DMS79 treated with DMSO at 0.1 percent for 48 hours (cell line): ENCODE results near the gene GRAP2.
A peak's percentile ranks its signal among the peaks of the same experiment; 100 is the strongest.
"Not testable (repeated sequence)": the region's sequence is repeated elsewhere in the genome, so short reads cannot be mapped to it uniquely, and the experiment has no call there.

ENCODE experiments used
- DNase-seq: peaks from one replicate; lab custom pipeline; 2025; lab: John Stamatoyannopoulos, UW

GRAP2 gene

DNA sequence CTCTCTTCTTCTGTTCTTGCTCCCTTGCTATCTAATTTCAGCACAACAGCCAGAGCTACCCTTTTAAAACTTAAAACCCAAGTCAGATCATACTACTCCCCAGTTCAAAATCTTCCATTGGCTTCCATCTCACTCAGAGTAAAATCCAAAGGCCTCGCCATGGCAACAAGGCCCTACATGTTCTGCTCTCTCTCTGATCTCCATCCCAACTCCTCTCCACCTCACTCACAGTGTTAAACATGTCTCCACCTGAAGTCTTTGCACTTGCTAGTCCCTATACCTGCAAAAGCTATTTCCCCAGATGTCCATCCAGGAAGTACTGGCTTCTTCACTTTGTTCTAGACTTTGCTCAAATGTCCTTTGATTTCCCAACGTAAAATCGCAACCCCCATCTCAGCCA lies 3.0 kb upstream of the GRAP2 start:
- no peak for DNase-seq

GRCh38 chr22:39898997-39899396 lies 1.9 kb upstream of the GRAP2 start:
- DNase-seq, result no peak

DNA sequence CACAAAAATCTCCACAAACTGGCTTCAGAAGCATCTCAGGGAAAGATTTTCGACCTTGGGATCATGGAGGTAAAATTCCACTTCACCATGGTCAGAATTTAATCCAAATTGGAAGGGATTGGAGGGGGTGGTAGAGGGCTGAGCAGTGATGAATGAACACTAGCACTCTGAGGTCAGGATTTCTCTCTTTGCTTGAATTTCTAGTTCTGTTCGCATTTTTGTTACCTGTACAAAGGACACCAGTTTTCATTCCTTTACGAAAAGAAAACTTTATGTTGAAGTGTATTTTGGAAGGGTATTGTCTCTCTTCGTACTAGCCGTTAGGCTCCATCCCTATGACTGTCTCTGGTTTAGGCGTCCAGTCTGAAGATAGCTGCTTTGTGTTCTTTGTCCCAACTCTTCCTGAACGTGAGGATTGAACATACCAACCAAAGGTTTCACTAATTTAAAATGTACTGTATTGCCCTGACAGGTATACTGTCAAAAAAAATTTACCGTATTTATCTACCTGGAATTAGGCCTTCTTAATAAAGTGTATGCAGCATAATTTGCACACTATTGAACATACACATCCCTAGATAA lies 772 bp downstream of the GRAP2 start:
- DNase-seq, result no peak

DNA sequence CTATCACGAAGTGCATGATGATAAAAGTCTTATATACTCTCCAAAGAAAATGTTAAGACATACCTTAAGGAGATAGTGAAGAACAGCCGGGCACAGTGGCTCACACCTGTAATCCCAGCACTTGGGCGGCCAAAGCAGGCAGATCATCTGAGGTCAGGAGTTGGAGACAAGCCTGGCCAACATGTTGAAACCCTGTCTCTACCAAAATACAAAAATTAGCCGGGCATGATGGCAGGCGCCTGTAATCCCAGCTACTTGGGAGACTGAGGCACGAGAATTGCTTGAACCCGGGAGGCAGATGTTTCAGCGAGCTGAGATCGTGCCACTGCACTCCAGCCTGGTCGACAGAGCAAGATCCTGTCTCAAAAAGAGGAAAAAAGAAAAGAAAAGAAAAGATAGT lies 3.1 kb downstream of the GRAP2 start:
- not testable (repeated sequence) for DNase-seq

DNA sequence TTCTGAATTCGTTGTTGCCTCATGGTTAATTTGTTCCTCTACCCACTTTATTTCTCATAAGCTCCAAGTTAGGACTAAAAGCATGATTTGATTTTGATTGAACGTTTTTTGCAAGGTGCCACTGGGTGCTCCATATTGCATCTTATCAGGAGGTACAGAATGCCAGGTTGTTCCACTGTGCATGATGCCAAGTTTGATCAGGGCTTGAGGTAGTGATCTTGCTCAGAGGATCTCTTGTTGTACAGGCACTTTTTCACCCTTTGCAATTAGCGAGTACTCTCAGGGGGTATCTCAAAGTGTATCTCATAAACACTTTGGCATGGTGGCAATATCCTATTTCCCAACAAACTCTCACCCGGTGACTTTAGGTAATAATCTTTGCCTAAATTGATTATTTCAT lies 4.0 kb downstream of the GRAP2 start:
- no peak for DNase-seq

DNA sequence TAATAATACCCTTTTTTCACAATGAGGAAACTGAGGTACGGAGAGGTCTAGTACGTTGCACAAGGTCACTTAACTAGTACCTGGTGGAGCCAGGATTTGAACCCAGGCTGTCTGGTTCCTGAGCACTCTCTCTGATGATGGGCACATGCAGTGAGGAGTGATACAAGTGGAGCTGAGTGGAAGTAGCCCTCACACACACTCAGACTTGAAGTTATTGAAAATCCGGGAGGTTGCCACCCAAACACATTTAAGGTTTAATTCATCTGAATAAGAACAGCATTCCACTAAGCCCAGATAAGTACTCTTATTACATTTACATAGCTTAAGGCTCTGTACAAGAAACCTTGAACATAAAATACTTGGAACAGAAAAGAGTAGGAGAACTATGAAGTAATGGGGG lies 4.8 kb downstream of the GRAP2 start:
- DNase-seq, result peak; percentile 7

GRCh38 chr22:39906207-39906606 lies 5.3 kb downstream of the GRAP2 start:
- peak; percentile 21 for DNase-seq

GRCh38 chr22:39907047-39907446 lies 6.2 kb downstream of the GRAP2 start:
- no peak for DNase-seq

GRCh38 chr22:39907605-39908097 lies 6.8 kb downstream of the GRAP2 start:
- no peak for DNase-seq

- DNase-seq, result no peak
Measured at GRCh38 chr22:39908136-39908535, 7.3 kb downstream of the GRAP2 start.

GRCh38 chr22:39908737-39909136 lies 7.9 kb downstream of the GRAP2 start:
- no peak for DNase-seq

DNA sequence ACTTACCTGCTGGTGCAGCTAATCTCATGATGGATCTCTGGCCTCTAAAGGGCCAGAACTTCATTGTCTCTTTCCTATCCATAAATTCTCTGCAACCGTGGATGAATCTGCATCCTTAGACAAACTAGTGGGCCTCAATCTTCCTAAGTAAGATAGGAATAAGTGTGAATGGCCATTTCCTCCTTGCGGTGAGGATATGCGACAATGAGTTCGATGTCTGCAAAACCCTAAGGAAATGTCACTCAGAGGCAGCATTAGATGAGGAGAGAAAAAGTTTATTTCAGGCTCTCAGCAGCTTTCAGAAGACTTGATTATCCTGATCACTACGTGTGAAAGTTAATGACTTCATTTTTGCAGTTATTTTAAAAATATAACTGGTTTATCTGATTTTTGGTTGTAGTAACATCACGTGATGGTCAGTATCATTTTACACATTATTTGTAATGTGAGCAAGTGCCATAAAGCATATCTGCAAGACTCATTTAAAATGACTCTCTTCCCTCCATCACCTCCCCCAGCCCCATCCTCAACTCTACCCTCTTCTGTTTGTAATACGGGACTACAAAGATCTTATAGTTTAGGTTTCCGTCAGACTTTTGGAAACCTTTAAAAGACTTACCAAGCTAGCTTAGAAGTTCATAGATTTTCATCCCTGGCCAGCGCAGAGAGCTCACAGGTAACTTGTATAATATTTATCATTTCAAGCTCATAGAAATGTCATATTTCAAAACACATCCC lies 10.2 kb downstream of the GRAP2 start:
- DNase-seq, result no peak

GRCh38 chr22:39913321-39913720 lies 12.4 kb downstream of the GRAP2 start:
- DNase-seq, result no peak

DNA sequence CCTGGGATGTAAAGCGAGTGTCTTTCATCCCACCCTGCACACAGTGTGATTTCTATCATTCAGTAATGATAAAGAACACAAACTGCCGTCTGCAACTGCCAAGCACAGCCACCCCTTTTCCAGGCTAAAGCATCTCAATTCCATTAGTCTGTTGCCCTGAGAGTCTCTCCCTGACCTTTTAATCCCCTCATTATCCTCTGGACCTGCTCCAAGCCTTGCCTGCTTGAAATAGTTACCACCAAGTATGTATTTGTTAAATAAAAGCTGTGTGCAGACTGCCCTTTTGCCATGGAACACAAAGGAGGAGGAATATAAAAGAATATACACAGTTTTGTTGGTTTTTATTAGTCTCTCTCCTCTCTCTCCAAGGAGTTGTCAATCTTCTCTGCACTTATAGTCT lies 13.0 kb downstream of the GRAP2 start:
- peak; percentile 10 for DNase-seq

GRCh38 chr22:39914584-39914983 lies 13.7 kb downstream of the GRAP2 start:
- no peak for DNase-seq

- DNase-seq, result peak; percentile 40
Measured at GRCh38 chr22:39915295-39915726, 14.4 kb downstream of the GRAP2 start.

DNA sequence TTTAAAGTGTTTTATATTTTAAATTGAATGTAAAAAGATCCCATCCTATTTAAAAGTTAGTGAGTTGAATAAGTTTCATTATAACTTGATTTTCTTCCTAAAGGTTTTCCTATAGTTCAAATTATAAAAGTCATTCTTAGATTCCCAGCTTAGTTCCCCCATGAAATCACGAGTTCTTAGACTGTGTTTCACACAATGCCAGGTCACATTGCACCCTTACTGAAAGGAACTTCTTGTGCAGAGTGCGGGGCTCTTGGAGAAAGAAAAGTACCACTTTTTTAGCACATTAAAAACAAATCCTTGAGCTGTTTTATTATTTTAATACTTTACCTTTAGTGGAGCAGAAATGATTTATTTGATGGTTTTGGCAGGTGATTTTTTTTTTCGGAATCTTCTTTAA lies 15.6 kb downstream of the GRAP2 start:
- DNase-seq, result peak; percentile 51

GRCh38 chr22:39917197-39917643 lies 16.3 kb downstream of the GRAP2 start:
- peak; percentile 83 for DNase-seq

DNA sequence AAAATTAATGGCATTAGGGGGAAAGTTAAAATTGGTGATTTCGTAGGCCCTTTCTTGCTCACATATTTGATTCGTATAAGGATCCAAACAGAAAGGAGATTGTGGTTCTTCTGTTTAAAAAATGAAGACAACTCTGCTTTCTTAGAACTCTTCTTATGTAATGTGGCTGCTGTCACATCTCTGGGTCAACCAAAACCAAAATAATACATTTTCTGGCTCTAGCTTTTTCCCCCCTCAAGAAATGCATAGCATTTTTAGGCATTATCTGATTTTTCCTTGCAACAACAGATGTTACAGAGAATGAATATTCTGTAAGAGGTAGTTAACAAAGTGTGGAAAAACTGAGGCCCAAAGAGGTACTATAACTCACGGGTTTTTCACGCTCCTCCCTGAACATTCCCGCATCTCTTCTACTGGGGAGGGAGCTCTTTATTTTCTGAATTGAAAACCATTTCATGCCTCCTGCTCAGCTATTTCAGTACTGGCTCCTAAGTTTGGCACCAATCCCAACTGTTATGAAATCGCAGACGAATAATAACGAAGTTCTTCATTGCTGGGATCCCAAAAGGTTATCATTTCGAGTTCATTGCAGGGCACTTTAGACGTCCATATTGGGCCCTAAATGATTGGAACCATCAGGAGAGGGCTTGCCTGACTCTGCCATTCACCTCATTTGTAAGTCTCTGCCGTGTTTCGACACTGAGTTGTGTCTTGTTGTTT lies 17.1 kb downstream of the GRAP2 start:
- peak; percentile 47 for DNase-seq

- DNase-seq, result no peak
Measured at GRCh38 chr22:39920134-39920743, 19.4 kb downstream of the GRAP2 start.

DNA sequence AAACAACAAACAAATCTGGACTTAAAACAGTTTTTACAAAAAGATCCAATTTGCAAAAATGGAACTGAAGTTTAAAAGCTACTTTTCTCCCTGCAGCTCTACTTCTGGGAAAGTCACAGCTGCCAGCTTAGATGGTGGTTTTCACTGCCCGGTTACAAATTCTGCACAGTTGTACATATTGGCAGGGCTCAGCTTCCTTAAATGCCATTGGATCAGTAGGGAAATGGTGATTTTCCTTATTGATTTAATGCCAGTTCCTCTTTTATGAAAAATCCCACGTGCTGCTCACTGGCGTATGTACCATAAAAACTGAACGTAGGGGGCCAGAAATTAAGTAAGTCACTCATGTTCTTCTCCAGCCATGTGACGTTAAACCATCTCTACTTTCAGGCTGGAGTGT lies 22.8 kb downstream of the GRAP2 start:
- DNase-seq, result no peak

- no peak for DNase-seq
Measured at GRCh38 chr22:39924286-39924685, 23.4 kb downstream of the GRAP2 start.

DNA sequence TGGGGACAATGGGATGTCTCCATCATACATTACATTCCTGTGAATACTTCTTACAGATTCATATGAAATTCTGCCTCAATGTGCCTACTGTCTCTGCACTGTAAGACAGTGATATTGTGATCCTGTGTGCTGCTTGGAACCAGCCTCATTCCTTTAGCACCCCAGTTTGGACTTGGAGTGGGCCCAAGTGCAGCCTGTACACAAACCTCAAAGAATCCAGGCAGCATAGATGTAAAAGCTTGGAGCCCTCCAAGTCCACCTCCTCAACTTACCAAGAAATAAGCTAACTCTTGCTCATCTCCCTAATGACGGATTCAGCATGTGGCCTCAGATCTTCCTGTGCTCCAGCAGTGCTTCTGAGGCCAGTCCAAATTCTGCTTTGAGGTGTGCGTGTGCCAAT lies 24.4 kb downstream of the GRAP2 start:
- DNase-seq, result no peak
